ENCODE results near the gene RPL38.

RPL38 gene

GRCh38 chr17:74203439-74204240, at the start of gene RPL38:
Gene RPL38, plus strand, starts transcription at chr17:74203678. Its CDS starts 278 bp downstream, at chr17:74203956.
- peak; percentile 96 for DNase-seq

GRCh38 chr17:74153821-74154430, 49.6 kb upstream of the RPL38 start:
- no peak for DNase-seq

GRCh38 chr17:74156878-74157277, 46.6 kb upstream of the RPL38 start:
- DNase-seq = no peak

GRCh38 chr17:74157366-74157765, 46.1 kb upstream of the RPL38 start:
- DNase-seq = no peak

- DNase-seq = no peak
Observed at GRCh38 chr17:74158761-74159160, 44.7 kb upstream of the RPL38 start.

GRCh38 chr17:74159226-74159840, 44.1 kb upstream of the RPL38 start:
- DNase-seq = no peak

- no peak for DNase-seq
Observed at GRCh38 chr17:74160656-74161502, 42.6 kb upstream of the RPL38 start.

GRCh38 chr17:74161503-74161875, 42.0 kb upstream of the RPL38 start:
- no peak for DNase-seq

GRCh38 chr17:74163271-74163821, 40.1 kb upstream of the RPL38 start:
- no peak for DNase-seq

GRCh38 chr17:74163836-74164235, 39.6 kb upstream of the RPL38 start:
- DNase-seq = no peak

GRCh38 chr17:74164446-74165045, 38.9 kb upstream of the RPL38 start:
- DNase-seq = no peak

- DNase-seq = no peak
Observed at GRCh38 chr17:74165797-74166365, 37.6 kb upstream of the RPL38 start.

- no peak for DNase-seq
Observed at GRCh38 chr17:74170924-74171323, 32.6 kb upstream of the RPL38 start.

GRCh38 chr17:74172700-74173099, 30.8 kb upstream of the RPL38 start:
- no peak for DNase-seq

GRCh38 chr17:74176546-74177001, 26.9 kb upstream of the RPL38 start:
- peak; percentile 79 for DNase-seq

GRCh38 chr17:74177018-74177450, 26.4 kb upstream of the RPL38 start:
- DNase-seq = no peak

GRCh38 chr17:74179576-74179975, 23.9 kb upstream of the RPL38 start:
- no peak for DNase-seq

- no peak for DNase-seq
Observed at GRCh38 chr17:74180336-74180735, 23.1 kb upstream of the RPL38 start.

GRCh38 chr17:74181341-74181740, 22.1 kb upstream of the RPL38 start:
- DNase-seq = no peak

GRCh38 chr17:74182041-74182723, 21.3 kb upstream of the RPL38 start:
- DNase-seq = no peak

- no peak for DNase-seq
Observed at GRCh38 chr17:74183411-74183810, 20.1 kb upstream of the RPL38 start.
